Gastroesophageal sphincter (tissue), 4 donors: ENCODE results near the gene NHERF2. TPM values are rescaled to one million over a fixed set of nuclear protein-coding genes. Genes with fewer than 3 reads are reported as not detected.

Source experiments
- ATAC-seq: fragments of 150-250 bp; one replicate; pipeline ENCODE4 v1.9.1; 2016; ENCODE audit warnings: mild to moderate bottlenecking, moderate library complexity
- H3K27ac ChIP-seq, 4 donors: fragments of 200-600 bp; sonication (generic) in 3 of 4; 1 replicate in 3 of 4; 2 replicates in 1 of 4; pipeline ENCODE4 v1.5.1; 2016 to 2019
- H3K27me3 ChIP-seq: fragments of 200-600 bp; sonication (generic); one replicate; pipeline ENCODE4 v1.5.1; 2019
- H3K36me3 ChIP-seq, 2 donors: fragments of 200-600 bp; sonication (generic); one replicate each; pipeline ENCODE4 v1.5.1; 2019; ENCODE audit warnings: control low read depth in 1 of 2
- H3K4me1 ChIP-seq, 3 donors: fragments of 200-600 bp; sonication (generic); 1 replicate in 2 of 3; 2 replicates in 1 of 3; pipeline ENCODE4 v1.5.1; 2016 to 2019; ENCODE audit warnings: control low read depth in 2 of 3
- H3K4me3 ChIP-seq, 2 donors: fragments of 200-600 bp; sonication (generic); one replicate each; pipeline ENCODE4 v1.5.1; 2019; ENCODE audit warnings: mild to moderate bottlenecking in 1 of 2, moderate library complexity in 1 of 2
- H3K9me3 ChIP-seq, 3 donors: fragments of 200-600 bp; sonication (generic); one replicate each; pipeline ENCODE4 v1.5.1; 2017 to 2019; ENCODE audit warnings: control low read depth in 2 of 3
- CTCF ChIP-seq, 4 experiments: fragments of 200-600 bp in 2 of 4; fragments of 450-650 bp in 2 of 4; sonication (generic) in 1 of 4; IDR thresholded peaks; one replicate each; pipeline ENCODE4 v1.5.1; 2017 to 2019; ENCODE audit warnings: antibody characterized with exemption in 4 of 4, mild to moderate bottlenecking in 2 of 4, moderate library complexity in 2 of 4
- EP300 ChIP-seq: sonication (generic); formaldehyde crosslinking; IDR thresholded peaks from one replicate; pipeline ENCODE4 v1.6.1; 2017; ENCODE audit warnings: antibody characterized with exemption, mild to moderate bottlenecking
- POLR2A ChIP-seq, 2 donors: fragments of 450-650 bp; IDR thresholded peaks; one replicate each; pipeline ENCODE4 v1.6.1; 2017; ENCODE audit warnings: antibody characterized with exemption in 2 of 2, mild to moderate bottlenecking in 2 of 2, moderate library complexity in 1 of 2
- POLR2AphosphoS5 ChIP-seq: sonication (generic); formaldehyde crosslinking; IDR thresholded peaks from one replicate; pipeline ENCODE4 v1.6.1; 2017; ENCODE audit warnings: antibody characterized with exemption
- WGBS, 2 donors: methylation state at CpG; one replicate each; pipeline ENCODE4 v1.1.5; 2018; ENCODE audit warnings: low coverage in 1 of 2; 5-methylcytosine and 5-hydroxymethylcytosine counted together
- total RNA-seq, 4 donors: library from RNA; depleted of rRNA; stranded (reverse); fragments of >200 nt; gene quantifications; one replicate each; pipeline ENCODE4 v1.1.0, GENCODE V29; 2016

The NHERF2 gene
- total RNA-seq, 4 donors from 2014 or later = 43.8 to 106 (median 63.8) TPM

GRCh38 chr16:2064368-2064945 is 37.8 kb downstream of the NHERF2 start:
- Histone ChIP-seq H3K9me3 (no peaks in the 10 kb centered on the region), H3K4me1 (no peaks in the 10 kb centered on the region), H3K27me3 (no peaks in the 10 kb centered on the region), H3K36me3 (peaks cover 0 to 100% of the 10 kb centered on the region in 2 donors), H3K27ac (no peak overlapping the region), H3K4me3 (no peak overlapping the region)
- WGBS, 2 donors = 70% methylated on average over 2 of the region's 16 CpGs; no CpG with 5 or more reads in 1 of the 2 donors
- no peak for ATAC-seq
- TF ChIP-seq EP300 = no peak
- TF ChIP-seq POLR2A (IDR thresholded peaks at IDR 0.05) = no peak
- TF ChIP-seq CTCF (IDR thresholded peaks at IDR 0.05) = no peak
- no peak for TF ChIP-seq POLR2AphosphoS5

DNA sequence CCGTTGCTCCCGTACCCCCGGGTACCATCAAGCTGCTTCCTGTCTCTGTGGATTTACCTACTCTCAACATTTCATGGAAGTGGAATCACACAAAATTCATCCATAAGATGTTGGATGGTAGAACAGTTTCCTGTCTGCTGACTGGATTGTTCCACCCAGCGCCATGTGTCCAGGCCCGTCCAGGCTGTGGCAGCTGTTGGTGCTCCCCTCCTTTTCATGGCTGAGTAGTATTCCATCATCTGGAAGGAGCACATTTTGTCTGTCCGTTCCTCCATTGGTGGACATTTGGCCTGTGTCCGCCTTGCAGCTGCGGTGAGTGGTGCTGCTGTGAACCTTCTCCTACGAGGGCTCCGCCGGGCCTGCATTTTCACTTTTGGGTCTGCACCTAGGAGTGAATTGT is 39.4 kb downstream of the NHERF2 start:
- TF ChIP-seq POLR2A (IDR thresholded peaks at IDR 0.05) (no peak), CTCF (IDR thresholded peaks at IDR 0.05) (no peak), EP300 (no peak), POLR2AphosphoS5 (no peak)
- Histone ChIP-seq H3K9me3 (no peaks in the 10 kb centered on the region), H3K4me1 (no peaks in the 10 kb centered on the region), H3K27me3 (no peaks in the 10 kb centered on the region), H3K36me3 (peaks cover 0 to 100% of the 10 kb centered on the region in 2 donors), H3K4me3 (no peak overlapping the region), H3K27ac (no peak overlapping the region)
- WGBS, 2 donors = 96% methylated on average over 11 of the region's 11 CpGs; no CpG with 5 or more reads in 1 of the 2 donors
- no peak for ATAC-seq

DNA sequence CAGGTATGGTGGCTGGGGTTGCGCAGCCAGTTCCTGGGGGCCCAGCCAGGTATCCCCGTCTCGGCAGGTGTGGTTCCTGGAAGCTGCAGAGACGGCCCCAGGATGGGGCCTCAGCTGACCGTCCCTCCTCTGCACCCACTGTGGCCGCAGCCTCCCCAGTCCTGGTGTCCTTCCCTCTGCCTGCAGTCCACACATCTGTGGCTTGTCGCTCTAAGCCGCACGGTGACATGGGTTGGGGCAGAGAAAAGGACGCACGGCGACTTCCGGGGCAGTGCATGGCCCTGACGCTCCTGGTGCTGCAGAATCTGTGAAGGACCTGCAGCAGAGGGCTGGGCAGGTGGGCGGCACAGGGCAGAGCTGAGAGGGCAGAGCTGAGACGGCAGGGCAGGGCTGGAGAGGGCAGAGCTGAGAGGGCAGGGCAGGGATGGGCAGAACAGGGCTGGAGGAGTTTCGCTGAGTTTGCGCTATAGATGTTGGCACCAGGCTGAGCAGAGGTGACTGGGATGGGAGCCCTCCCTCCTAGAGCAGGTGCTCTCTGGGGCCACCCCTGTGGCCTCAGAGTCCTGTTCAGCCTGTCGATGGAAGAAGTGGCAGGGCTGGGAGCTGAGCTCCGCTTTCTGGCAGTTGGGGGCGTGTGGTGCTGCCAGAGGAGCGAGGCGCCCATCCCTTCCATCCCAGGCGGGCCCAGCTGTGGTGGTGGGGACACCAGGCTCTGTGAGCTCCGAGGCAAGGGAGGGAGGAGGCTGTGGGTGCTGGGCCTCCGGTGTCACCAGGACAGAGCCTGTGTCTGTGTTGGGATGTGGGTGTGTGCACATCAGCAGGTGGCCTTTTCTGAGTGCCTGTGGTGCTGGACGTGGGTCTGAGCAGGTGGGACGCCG is 44.1 kb downstream of the NHERF2 start:
- Histone ChIP-seq H3K27me3 (no peaks in the 10 kb centered on the region), H3K4me3 (no peak overlapping the region), H3K9me3 (no peaks in the 10 kb centered on the region), H3K36me3 (peaks cover 0 to 100% of the 10 kb centered on the region in 2 donors), H3K4me1 (no peaks in the 10 kb centered on the region), H3K27ac (no peak overlapping the region)
- 80% methylated on average over 1 of the region's 29 CpGs; no CpG with 5 or more reads in 1 of the 2 donors for WGBS, 2 donors
- ATAC-seq = no peak
- no peak for TF ChIP-seq POLR2AphosphoS5
- no peak for TF ChIP-seq EP300
- TF ChIP-seq POLR2A (IDR thresholded peaks at IDR 0.05) = no peak

- Histone ChIP-seq H3K36me3 (peaks cover 0 to 100% of the 10 kb centered on the region in 2 donors), H3K27ac (peak overlapping the region in 1 of 4 donors; percentile 8), H3K4me3 (no peak overlapping the region), H3K4me1 (no peaks in the 10 kb centered on the region), H3K27me3 (no peaks in the 10 kb centered on the region), H3K9me3 (no peaks in the 10 kb centered on the region)
- TF ChIP-seq EP300 = no peak
- WGBS, 2 donors = 96% methylated on average over 5 of the region's 34 CpGs; no CpG with 5 or more reads in 1 of the 2 donors
- ATAC-seq = peak; percentile 29
Observed at GRCh38 chr16:2071454-2072202, 44.9 kb downstream of the NHERF2 start.

- peak overlapping the region in 1 of 4 donors; percentile 31 for H3K27ac ChIP-seq
- 90% methylated on average over 2 of the region's 8 CpGs; no CpG with 5 or more reads in 1 of the 2 donors for WGBS, 2 donors
- H3K4me3 ChIP-seq = no peak overlapping the region
- peaks cover 0 to 100% of the 10 kb centered on the region in 2 donors for H3K36me3 ChIP-seq
- no peaks in the 10 kb centered on the region for H3K9me3 ChIP-seq
- no peak for ATAC-seq
- no peak for TF ChIP-seq CTCF (IDR thresholded peaks at IDR 0.05)
- TF ChIP-seq POLR2AphosphoS5 = no peak
- no peaks in the 10 kb centered on the region for H3K4me1 ChIP-seq
- no peaks in the 10 kb centered on the region for H3K27me3 ChIP-seq
Observed at GRCh38 chr16:2072926-2073325, 46.2 kb downstream of the NHERF2 start.
